ENCODE data around the gene CD82. TPM values are rescaled to one million over a fixed set of nuclear protein-coding genes. Genes with fewer than 3 reads are reported as not detected.

Gene CD82
- total RNA-seq, 1 donor from 2014 or later, result 91.6 TPM

DNA sequence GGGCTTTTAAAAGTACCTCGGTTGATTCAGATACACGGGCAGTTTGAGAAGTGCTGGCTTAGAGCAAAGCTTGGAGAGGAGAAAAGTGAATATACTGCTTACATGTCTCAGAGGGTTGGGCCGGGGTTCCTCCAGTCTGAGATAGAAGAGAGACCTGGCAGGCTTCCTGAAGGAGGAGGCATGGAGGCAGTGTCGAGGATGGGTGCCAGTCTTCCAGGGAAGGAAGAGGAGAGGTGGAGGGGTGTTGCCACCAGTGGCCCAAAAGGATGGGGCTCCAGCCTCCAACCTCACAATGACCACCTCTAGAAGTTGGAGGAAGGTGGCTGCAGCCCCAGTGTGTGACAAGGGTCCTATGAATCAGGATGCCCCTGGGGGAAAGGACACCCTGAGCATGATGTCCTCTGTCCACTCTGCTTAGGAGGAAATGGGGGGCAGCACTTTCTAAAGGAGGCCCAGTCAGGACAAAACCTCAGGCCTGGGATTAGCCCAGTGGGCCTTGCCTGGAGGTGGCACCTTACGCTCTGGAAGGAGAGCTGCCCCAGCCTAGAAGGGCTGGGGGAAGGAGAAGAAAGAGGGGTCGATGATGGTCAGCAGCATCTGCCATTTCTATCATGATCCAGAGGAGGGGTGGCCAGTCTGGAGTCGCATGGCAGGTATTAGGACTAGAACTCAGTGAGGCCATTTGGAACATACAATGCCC is 65.2 kb downstream of the CD82 start:
- peak; percentile 58 to 77 for DNase-seq (ENCODE audit: extremely low spot score in 2 of 2)
- H3K4me3 ChIP-seq, result no peak overlapping the region
- no peaks in the 10 kb centered on the region for H3K27me3 ChIP-seq
- no peaks in the 10 kb centered on the region for H3K36me3 ChIP-seq
- intact Hi-C loops (cut with DNase I), result no loop called here
- H3K27ac ChIP-seq, result no peak overlapping the region
- H3K9me3 ChIP-seq, result no peaks in the 10 kb centered on the region
- peaks cover 28% of the 10 kb centered on the region for H3K4me1 ChIP-seq
- no peak for TF ChIP-seq POLR2AphosphoS5 (IDR thresholded peaks at IDR 0.05; ENCODE audit: insufficient read depth in 1 of 2, low read depth in 1 of 2)
- TF ChIP-seq, protein P1, sequence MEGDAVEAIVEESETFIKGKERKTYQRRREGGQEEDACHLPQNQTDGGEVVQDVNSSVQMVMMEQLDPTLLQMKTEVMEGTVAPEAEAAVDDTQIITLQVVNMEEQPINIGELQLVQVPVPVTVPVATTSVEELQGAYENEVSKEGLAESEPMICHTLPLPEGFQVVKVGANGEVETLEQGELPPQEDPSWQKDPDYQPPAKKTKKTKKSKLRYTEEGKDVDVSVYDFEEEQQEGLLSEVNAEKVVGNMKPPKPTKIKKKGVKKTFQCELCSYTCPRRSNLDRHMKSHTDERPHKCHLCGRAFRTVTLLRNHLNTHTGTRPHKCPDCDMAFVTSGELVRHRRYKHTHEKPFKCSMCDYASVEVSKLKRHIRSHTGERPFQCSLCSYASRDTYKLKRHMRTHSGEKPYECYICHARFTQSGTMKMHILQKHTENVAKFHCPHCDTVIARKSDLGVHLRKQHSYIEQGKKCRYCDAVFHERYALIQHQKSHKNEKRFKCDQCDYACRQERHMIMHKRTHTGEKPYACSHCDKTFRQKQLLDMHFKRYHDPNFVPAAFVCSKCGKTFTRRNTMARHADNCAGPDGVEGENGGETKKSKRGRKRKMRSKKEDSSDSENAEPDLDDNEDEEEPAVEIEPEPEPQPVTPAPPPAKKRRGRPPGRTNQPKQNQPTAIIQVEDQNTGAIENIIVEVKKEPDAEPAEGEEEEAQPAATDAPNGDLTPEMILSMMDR (IDR thresholded peaks at IDR 0.05), result no peak
- no peak for TF ChIP-seq POLR2A (IDR thresholded peaks at IDR 0.05)

DNA sequence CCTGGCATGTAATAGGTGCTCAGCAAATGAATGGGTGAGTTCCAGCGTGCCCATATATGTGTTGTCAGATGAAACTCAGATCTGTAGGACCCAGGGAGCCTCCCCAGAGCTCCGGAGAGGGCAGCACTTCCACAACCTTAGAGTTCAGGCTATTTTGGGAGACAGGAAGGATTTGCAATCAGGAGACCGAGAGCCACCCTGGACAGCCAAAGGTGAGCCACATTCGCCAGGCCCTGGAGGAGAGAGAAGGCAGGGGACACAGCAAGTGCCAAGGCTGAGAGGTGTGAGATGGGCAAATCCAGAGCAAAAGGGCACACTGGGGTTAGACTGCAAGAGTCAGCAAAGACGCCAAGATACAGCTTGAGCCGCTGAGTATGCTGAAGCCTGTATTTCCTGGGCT is 66.4 kb downstream of the CD82 start:
- H3K4me3 ChIP-seq, result no peak overlapping the region

DNA sequence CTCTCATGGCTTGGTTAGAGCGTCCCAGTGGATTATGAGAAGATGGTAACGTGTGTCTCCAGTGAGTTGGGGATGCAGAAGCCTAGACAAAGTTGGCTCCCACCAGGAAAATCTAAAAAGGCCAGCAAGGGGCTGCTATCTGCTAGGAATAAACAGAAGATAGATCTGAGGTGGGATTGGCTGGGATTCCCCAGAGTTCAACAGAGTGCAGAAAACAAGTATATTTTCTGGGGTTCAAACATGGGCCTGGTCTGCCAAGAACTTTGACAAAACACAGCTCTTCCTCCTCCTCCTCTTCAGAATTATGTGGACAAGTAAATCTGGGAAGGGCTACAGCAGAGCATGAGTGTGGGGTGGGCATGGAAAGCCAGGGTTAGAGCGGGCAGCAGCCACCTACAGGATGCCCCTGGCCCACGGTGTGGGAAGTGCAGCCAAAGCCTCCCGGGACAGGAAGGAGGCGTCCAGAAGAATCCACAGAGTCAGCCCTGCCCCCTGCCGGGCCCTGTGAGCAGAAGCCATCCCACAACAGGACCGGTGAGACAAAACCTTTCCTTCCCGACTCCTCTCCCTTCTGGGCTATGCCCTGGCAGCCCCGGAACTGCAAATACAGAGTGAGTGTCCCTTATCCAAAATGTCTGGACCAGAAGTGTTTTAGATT is 67.1 kb downstream of the CD82 start:
- TF ChIP-seq, protein P1 (IDR thresholded peaks at IDR 0.05), result no peak
- TF ChIP-seq POLR2AphosphoS5 (IDR thresholded peaks at IDR 0.05; ENCODE audit: insufficient read depth in 1 of 2, low read depth in 1 of 2) (no peak), POLR2A (IDR thresholded peaks at IDR 0.05) (no peak)
- Histone ChIP-seq H3K27me3 (no peaks in the 10 kb centered on the region), H3K4me1 (peaks cover 26% of the 10 kb centered on the region), H3K9me3 (no peaks in the 10 kb centered on the region), H3K27ac (no peak overlapping the region), H3K36me3 (no peaks in the 10 kb centered on the region), H3K4me3 (no peak overlapping the region)
- intact Hi-C loops (cut with DNase I), result no loop called here
- DNase-seq (ENCODE audit: extremely low spot score in 2 of 2), result peak in 1 of 2 donors; percentile 58

More for the DNA sequence above, 66.4 kb downstream of the CD82 start:
- no peaks in the 10 kb centered on the region for H3K36me3 ChIP-seq
- no peak overlapping the region for H3K27ac ChIP-seq
- no peak for TF ChIP-seq POLR2AphosphoS5 (IDR thresholded peaks at IDR 0.05; ENCODE audit: insufficient read depth in 1 of 2, low read depth in 1 of 2)
- TF ChIP-seq, protein P1 (IDR thresholded peaks at IDR 0.05), result no peak
- no peak for TF ChIP-seq POLR2A (IDR thresholded peaks at IDR 0.05)
- H3K27me3 ChIP-seq, result no peaks in the 10 kb centered on the region
- peaks cover 28% of the 10 kb centered on the region for H3K4me1 ChIP-seq
- H3K9me3 ChIP-seq, result no peaks in the 10 kb centered on the region
- peak in 1 of 2 donors; percentile 93 for DNase-seq (ENCODE audit: extremely low spot score in 2 of 2)
- intact Hi-C loops (cut with DNase I), result no loop called here

DNA sequence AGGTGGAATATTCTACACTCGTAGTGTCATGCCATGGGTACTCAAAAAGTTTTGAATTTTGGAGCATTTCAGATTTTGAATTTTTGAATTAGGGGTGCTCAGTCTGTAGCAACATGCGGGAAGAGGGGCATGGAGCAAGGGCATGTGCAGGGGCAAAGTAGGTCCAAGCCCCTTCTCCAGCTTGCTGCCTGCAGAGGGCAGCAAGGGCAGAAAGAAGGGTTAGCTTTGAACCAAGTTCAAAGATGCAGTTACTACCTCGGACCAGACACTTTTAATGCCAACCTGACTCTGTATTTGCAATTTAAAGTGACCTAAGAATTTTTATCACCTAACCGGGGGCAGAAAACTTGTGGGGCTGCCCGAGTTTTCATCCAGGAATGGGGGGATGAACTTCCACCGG is 68.2 kb downstream of the CD82 start:
- Histone ChIP-seq H3K9me3 (no peaks in the 10 kb centered on the region), H3K27me3 (no peaks in the 10 kb centered on the region), H3K27ac (no peak overlapping the region), H3K4me3 (no peak overlapping the region), H3K4me1 (peaks cover 15% of the 10 kb centered on the region), H3K36me3 (no peaks in the 10 kb centered on the region)
- TF ChIP-seq, protein P1 (IDR thresholded peaks at IDR 0.05), result no peak
- TF ChIP-seq POLR2A (IDR thresholded peaks at IDR 0.05), result no peak
- TF ChIP-seq POLR2AphosphoS5 (IDR thresholded peaks at IDR 0.05; ENCODE audit: insufficient read depth in 1 of 2, low read depth in 1 of 2), result no peak
- intact Hi-C loops (cut with DNase I), result loop anchor here (1.0 kb wide), 1 partner anchor 13 kb away; no protein-coding TSS in a partner anchor
- no peak for DNase-seq (ENCODE audit: extremely low spot score in 2 of 2)
